ENCODE results near the gene MXD3.
"Not testable (repeated sequence)": the region's sequence is repeated elsewhere in the genome, so short reads cannot be mapped to it uniquely, and the experiment has no call there.

Gene MXD3

DNA sequence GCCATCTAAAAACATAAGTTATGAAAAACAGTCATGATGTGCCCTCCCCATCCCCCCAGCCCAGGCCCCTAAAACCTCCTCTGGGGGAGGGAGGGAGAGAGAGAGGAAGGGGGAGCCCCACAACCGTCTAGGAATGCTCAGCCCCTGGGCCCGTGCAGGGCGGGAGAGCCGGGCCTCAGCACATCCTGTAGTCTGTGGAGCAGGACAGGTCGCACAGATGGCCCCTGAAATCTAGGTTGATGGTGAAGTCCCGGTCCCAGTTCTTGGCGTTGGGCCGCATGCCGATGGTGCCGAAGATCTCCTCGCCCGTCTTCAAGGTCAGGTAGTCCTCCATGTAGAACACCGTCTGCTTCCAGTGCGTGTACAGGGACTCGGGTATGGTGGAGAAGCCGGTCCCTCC is 46.3 kb downstream of the MXD3 start:
- FAIRE-seq = no peak
- DNase-seq (ENCODE audit: insufficient read length, low spot score) = no peak
- no peak for TF ChIP-seq POLR2A (IDR thresholded peaks at IDR 0.05; ENCODE audit: low read depth, low read length)

- TF ChIP-seq POLR2A (IDR thresholded peaks at IDR 0.05; ENCODE audit: low read depth, low read length) = no peak
- FAIRE-seq = no peak
- no peak for DNase-seq (ENCODE audit: insufficient read length, low spot score)
These were observed 47.5 kb downstream of the MXD3 start for GRCh38 chr5:177264178-177264577.

DNA sequence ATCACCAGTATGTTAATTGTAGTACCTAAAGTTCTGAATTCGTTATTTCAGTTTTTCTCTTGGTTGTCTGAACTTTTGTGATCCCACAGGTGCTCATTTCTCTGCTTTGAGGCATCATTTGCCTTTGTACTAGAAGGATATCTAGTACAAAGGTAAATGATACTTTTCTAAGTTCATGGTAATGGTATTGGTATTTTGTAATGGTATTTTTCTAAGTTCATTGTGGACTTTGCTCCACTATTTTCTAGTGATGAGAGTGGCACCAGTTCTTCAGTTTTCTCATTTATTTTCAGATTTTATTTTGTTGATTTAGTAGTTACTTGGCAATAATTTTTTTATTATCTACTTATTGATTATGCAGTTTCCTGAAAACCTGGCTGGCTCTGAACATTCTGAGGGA is 50.2 kb downstream of the MXD3 start:
- FAIRE-seq = no peak
- no peak for TF ChIP-seq POLR2A (IDR thresholded peaks at IDR 0.05; ENCODE audit: low read depth, low read length)
- no peak for DNase-seq (ENCODE audit: insufficient read length, low spot score)

DNA sequence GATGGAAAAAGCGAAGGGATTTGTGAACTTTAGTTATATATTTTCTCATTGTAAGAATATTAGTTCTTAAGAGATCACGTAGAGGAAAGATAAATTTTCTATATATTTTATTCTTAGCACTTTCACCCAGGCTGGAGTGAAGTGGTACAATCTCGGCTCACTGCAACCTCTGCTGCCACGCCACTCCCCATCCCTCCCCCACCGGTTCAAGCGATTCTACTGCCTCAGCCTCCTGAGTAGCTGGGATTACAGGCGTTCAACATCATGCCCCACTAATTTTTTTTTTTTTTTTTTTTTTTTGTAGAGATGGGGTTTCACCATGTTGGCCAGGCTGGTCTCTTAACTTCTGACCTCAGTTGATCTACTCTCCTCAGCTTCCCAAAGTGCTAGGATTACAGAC is 50.7 kb downstream of the MXD3 start:
- DNase-seq (ENCODE audit: insufficient read length, low spot score) (no peak), FAIRE-seq (no peak)
- TF ChIP-seq POLR2A (IDR thresholded peaks at IDR 0.05; ENCODE audit: low read depth, low read length) = no peak

GRCh38 chr5:177258711-177259110 is 53.0 kb downstream of the MXD3 start:
- FAIRE-seq = not testable (repeated sequence)

More at GRCh38 chr5:177258711-177259110, 53.0 kb downstream of the MXD3 start:
- DNase-seq (ENCODE audit: insufficient read length, low spot score) = not testable (repeated sequence)

Measured in H54 (cell line).